B cell (primary cell): ENCODE results near the gene SLIT3. TPM values are rescaled to one million over a fixed set of nuclear protein-coding genes. Genes with fewer than 3 reads are reported as not detected.

Experiments
- ATAC-seq: fragments of 200-7000 bp; cut with Tn5 transposase; one replicate; pipeline ENCODE4 v1.10.0; 2021; ENCODE audit warnings: low read depth, mild to moderate bottlenecking, moderate number of reproducible peaks, moderate library complexity
- CTCF ChIA-PET: fragments of 350-600 bp; sonication (Branson Sonifier 250); formaldehyde crosslinking; loops from one replicate; lab custom pipeline; 2021; ENCODE audit warnings: antibody characterized with exemption, inconsistent platforms; lab: Charles Lee
- POLR2A ChIA-PET: fragments of 350-600 bp; sonication (Branson Sonifier 250); formaldehyde crosslinking; loops from one replicate; lab custom pipeline; 2021; ENCODE audit warnings: antibody characterized with exemption; lab: Charles Lee
- DNase-seq: peaks from one replicate; pipeline ENCODE4 v3.0.0; 2013
- H2AFZ ChIP-seq: 2 replicates; pipeline ENCODE4 v1.6.1; 2012; ENCODE audit warnings: mild to moderate bottlenecking, low read depth, low read length; ENCODE audit not compliant: insufficient read depth, poor library complexity, severe bottlenecking
- H3K27ac ChIP-seq, 2 donors: 1 replicate in 1 of 2; 2 replicates in 1 of 2; pipeline ENCODE4 v1.5.1; 2012 to 2013; ENCODE audit warnings: low read length in 2 of 2, mild to moderate bottlenecking in 2 of 2, moderate library complexity in 1 of 2
- H3K27me3 ChIP-seq, 4 experiments: fragments of 200-600 bp in 1 of 4; sonication (generic) in 1 of 4; replicated peaks in 1 of 4; 1 replicate in 2 of 4; 2 replicates in 2 of 4; pipeline versions ENCODE4 v1.6.1 to v1.7.0; 2013 to 2016; ENCODE audit warnings: low read length in 3 of 4, mild to moderate bottlenecking in 2 of 4, mixed read lengths in 1 of 4, moderate library complexity in 1 of 4; ENCODE audit not compliant: insufficient read depth in 4 of 4, control insufficient read depth in 3 of 4; ENCODE audit errors: control extremely low read depth in 1 of 4
- H3K36me3 ChIP-seq, 2 experiments: replicated peaks in 1 of 2; 1 replicate in 1 of 2; 2 replicates in 1 of 2; pipeline versions ENCODE4 v1.6.1 to v1.7.1; 2013; ENCODE audit warnings: low read length in 1 of 2; ENCODE audit not compliant: insufficient read depth in 2 of 2, control insufficient read depth in 1 of 2; ENCODE audit errors: control extremely low read depth in 1 of 2, extremely low read depth in 1 of 2
- H3K4me1 ChIP-seq, 2 donors: fragments of 200-600 bp in 1 of 2; sonication (generic) in 1 of 2; 1 replicate in 1 of 2; 2 replicates in 1 of 2; pipeline versions ENCODE4 v1.5.1 to v1.6.1; 2013 to 2017; ENCODE audit warnings: low read length in 2 of 2; ENCODE audit not compliant: control insufficient read depth in 2 of 2, insufficient read depth in 2 of 2
- H3K4me2 ChIP-seq: replicated peaks from 2 replicates; pipeline ENCODE3; 2012; ENCODE audit warnings: mild to moderate bottlenecking, low read depth, low read length; ENCODE audit not compliant: poor library complexity, severe bottlenecking
- H3K4me3 ChIP-seq, 5 experiments: fragments of 200-600 bp in 1 of 5; sonication (generic) in 1 of 5; 1 replicate in 3 of 5; 2 replicates in 2 of 5; pipeline versions ENCODE4 v1.5.1 to v1.7.0; 2011 to 2016; ENCODE audit warnings: low read length in 4 of 5, mild to moderate bottlenecking in 4 of 5, low read depth in 2 of 5, control low read depth in 1 of 5, moderate library complexity in 1 of 5; ENCODE audit not compliant: insufficient read depth in 1 of 5; ENCODE audit errors: control extremely low read depth in 1 of 5, extremely low read depth in 1 of 5
- H3K79me2 ChIP-seq: fragments of 200-600 bp; sonication (generic); one replicate; pipeline ENCODE4 v1.6.0; 2016; ENCODE audit warnings: low read length; ENCODE audit not compliant: control insufficient read depth, insufficient read depth
- H3K9ac ChIP-seq: fragments of 200-600 bp; sonication (generic); 2 replicates; pipeline ENCODE4 v1.6.1; 2017; ENCODE audit warnings: mild to moderate bottlenecking, low read length, moderate library complexity
- H3K9me3 ChIP-seq, 3 donors: one replicate each; pipeline versions ENCODE4 v1.6.1 to v1.7.1; 2013; ENCODE audit warnings: low read length in 2 of 3; ENCODE audit not compliant: control insufficient read depth in 2 of 3, insufficient read depth in 1 of 3; ENCODE audit errors: control extremely low read depth in 1 of 3
- H4K20me1 ChIP-seq: 2 replicates; pipeline ENCODE4 v1.6.0; 2012; ENCODE audit warnings: mild to moderate bottlenecking, low read length; ENCODE audit not compliant: insufficient read depth, control insufficient read depth, poor library complexity, severe bottlenecking
- H3K27ac Mint-ChIP-seq: one replicate; pipeline ENCODE4 v1.8.0; 2021; ENCODE audit warnings: mixed read lengths
- H3K27me3 Mint-ChIP-seq: one replicate; pipeline ENCODE4 v1.8.0; 2021; ENCODE audit warnings: mixed read lengths
- H3K4me1 Mint-ChIP-seq: one replicate; pipeline ENCODE4 v1.8.0; 2021; ENCODE audit warnings: mixed read lengths
- H3K4me3 Mint-ChIP-seq: one replicate; pipeline ENCODE4 v1.8.0; 2021; ENCODE audit warnings: mixed read lengths
- H3K9me3 Mint-ChIP-seq: one replicate; pipeline ENCODE4 v1.8.0; 2022; ENCODE audit warnings: mixed read lengths; ENCODE audit not compliant: insufficient read depth
- CTCF ChIP-seq: fragments of 200-600 bp; IDR thresholded peaks from one replicate; pipeline ENCODE4 v1.8.0; 2022; ENCODE audit warnings: antibody characterized with exemption, mild to moderate bottlenecking
- EZH2 ChIP-seq: IDR thresholded peaks from 2 replicates; pipeline ENCODE4 v1.6.1; 2012; ENCODE audit warnings: borderline replicate concordance, low read depth, mild to moderate bottlenecking, moderate library complexity, low read length; ENCODE audit not compliant: insufficient read depth, poor library complexity, severe bottlenecking
- WGBS: methylation state at CpG from one replicate; pipeline ENCODE4 v1.1.5; 2013; ENCODE audit warnings: missing lambda C conversion rate; ENCODE audit not compliant: insufficient coverage; 5-methylcytosine and 5-hydroxymethylcytosine counted together
- intact Hi-C: fragments of 100-400 bp; cut with micrococcal nuclease; formaldehyde crosslinking; loops from one replicate; pipeline ENCODE4 v1.10.0; 2022
- polyA plus RNA-seq: library from polyadenylated mRNA; depleted of rRNA; stranded (reverse); fragments of >200 nt; gene quantifications from 2 replicates; pipeline ENCODE4 v1.2.3, GENCODE V29; 2012
- total RNA-seq, 2 donors: library from RNA; stranded (reverse); fragments of 120-200 nt in 1 of 2; gene quantifications; 1 replicate in 1 of 2; 2 replicates in 1 of 2; pipeline versions ENCODE4 v1.2.3 to v1.2.4, GENCODE V29; 2013 to 2022

SLIT3 gene
- total and polyA plus RNA-seq, 2 donors (not counting 1 experiment from before 2014, with no cell fraction given), result not detected

- 100% methylated on average over 2 of the region's 7 CpGs for WGBS
- no peaks in the 10 kb centered on the region for H3K4me1 ChIP-seq
- H3K4me3 Mint-ChIP-seq, result no peak overlapping the region
- peaks cover 11% of the 10 kb centered on the region for H3K27me3 Mint-ChIP-seq
- H3K4me2 ChIP-seq, result no peak overlapping the region
- H3K9me3 Mint-ChIP-seq, result no peaks in the 10 kb centered on the region
- ATAC-seq, result no peak
- ChIA-PET POLR2A (no interaction called here), CTCF (no interaction called here)
- peaks cover 0 to 2% (median 0%) of the 10 kb centered on the region in 4 experiments for H3K27me3 ChIP-seq
- no peaks in the 10 kb centered on the region for H3K79me2 ChIP-seq
- H4K20me1 ChIP-seq, result no peaks in the 10 kb centered on the region
- no peak overlapping the region for H3K4me3 ChIP-seq
- TF ChIP-seq EZH2, result no peak
- TF ChIP-seq CTCF, result no peak
- intact Hi-C loops, result no loop called here
- H3K9ac ChIP-seq, result no peak overlapping the region
- peaks cover 0 to 3% (median 0%) of the 10 kb centered on the region in 3 donors for H3K9me3 ChIP-seq
- H3K4me1 Mint-ChIP-seq, result no peaks in the 10 kb centered on the region
- no peak overlapping the region for H3K27ac ChIP-seq
- no peak overlapping the region for H2AFZ ChIP-seq
- no peak overlapping the region for H3K27ac Mint-ChIP-seq
- DNase-seq, result no peak
- no peaks in the 10 kb centered on the region for H3K36me3 ChIP-seq
Observed at GRCh38 chr5:168936511-168936910, 364.4 kb downstream of the SLIT3 start.

GRCh38 chr5:168935183-168935582, 365.8 kb downstream of the SLIT3 start:
- Histone ChIP-seq H3K27ac (no peak overlapping the region), H3K4me1 (no peaks in the 10 kb centered on the region), H2AFZ (no peak overlapping the region), H3K9me3 (peaks cover 0 to 3% (median 0%) of the 10 kb centered on the region in 3 donors), H3K27me3 (peaks cover 0 to 6% (median 0%) of the 10 kb centered on the region in 4 experiments), H3K4me2 (no peak overlapping the region), H3K79me2 (no peaks in the 10 kb centered on the region), H3K36me3 (no peaks in the 10 kb centered on the region), H3K4me3 (no peak overlapping the region), H3K9ac (no peak overlapping the region), H4K20me1 (no peaks in the 10 kb centered on the region)
- ChIA-PET CTCF (interaction anchor here (0.6 kb wide), 1 partner anchor 278 kb away, joined by 4 read pairs; no protein-coding TSS in a partner anchor), POLR2A (no interaction called here)
- no peak for ATAC-seq
- TF ChIP-seq EZH2 (no peak), CTCF (no peak)
- no CpG with 5 or more reads among the region's 2 CpGs for WGBS
- H3K4me1 Mint-ChIP-seq, result no peaks in the 10 kb centered on the region
- H3K27me3 Mint-ChIP-seq, result peaks cover 17% of the 10 kb centered on the region
- no peak for DNase-seq
- no peak overlapping the region for H3K27ac Mint-ChIP-seq
- H3K4me3 Mint-ChIP-seq, result no peak overlapping the region
- intact Hi-C loops, result no loop called here
- H3K9me3 Mint-ChIP-seq, result no peaks in the 10 kb centered on the region
